HG03571 (cell line): Measurements from ENCODE around the gene NAGLU.
"Not testable (repeated sequence)": the region's sequence is repeated elsewhere in the genome, so short reads cannot be mapped to it uniquely, and the experiment has no call there.

Experiments
- ATAC-seq: cut with Tn5 transposase; IDR thresholded peaks from one replicate; pipeline ENCODE4 v1.9.1; 2021; ENCODE audit not compliant: unreplicated experiment

Gene NAGLU

DNA sequence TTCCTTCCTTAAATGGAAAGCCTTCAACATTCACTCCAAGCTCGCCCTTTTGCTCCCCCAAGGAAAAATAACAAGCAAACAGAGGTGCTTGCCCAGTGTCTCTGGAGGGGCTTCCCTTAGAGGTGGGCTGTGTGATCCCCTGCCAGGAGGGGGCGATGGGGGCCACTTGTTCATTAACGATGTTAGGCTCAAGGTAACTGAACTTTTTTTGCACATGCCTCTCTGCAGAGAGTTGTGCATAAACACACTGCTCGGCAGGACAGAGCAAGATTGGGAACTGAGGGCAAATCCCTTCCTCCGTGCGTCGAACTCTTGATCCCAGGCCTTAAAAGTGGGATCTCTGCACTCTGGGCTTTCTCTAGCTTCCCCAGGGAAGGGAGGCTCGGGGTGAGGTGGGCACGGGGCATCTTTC lies 15.5 kb upstream of the NAGLU start:
- ATAC-seq, result no peak

DNA sequence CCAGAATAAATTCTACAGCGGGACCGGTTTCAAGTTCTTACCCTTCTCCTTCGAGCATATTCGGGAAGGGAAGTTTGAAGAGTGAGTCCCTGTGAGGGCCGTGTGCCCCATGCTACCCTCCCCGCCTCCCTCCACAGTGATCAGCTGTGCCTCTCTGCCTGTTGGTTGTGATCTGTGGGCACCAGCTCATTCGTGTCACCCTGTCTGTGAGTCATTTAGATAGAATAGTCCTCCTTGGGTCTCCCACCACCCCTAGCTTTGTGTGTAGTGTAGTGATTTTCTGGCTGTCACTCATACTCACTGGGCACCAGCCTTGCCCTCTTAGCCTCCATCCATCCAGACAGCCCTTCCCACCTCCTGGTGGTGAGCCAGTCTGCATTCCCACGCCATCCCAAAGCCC lies 15.0 kb upstream of the NAGLU start:
- ATAC-seq, result no peak

DNA sequence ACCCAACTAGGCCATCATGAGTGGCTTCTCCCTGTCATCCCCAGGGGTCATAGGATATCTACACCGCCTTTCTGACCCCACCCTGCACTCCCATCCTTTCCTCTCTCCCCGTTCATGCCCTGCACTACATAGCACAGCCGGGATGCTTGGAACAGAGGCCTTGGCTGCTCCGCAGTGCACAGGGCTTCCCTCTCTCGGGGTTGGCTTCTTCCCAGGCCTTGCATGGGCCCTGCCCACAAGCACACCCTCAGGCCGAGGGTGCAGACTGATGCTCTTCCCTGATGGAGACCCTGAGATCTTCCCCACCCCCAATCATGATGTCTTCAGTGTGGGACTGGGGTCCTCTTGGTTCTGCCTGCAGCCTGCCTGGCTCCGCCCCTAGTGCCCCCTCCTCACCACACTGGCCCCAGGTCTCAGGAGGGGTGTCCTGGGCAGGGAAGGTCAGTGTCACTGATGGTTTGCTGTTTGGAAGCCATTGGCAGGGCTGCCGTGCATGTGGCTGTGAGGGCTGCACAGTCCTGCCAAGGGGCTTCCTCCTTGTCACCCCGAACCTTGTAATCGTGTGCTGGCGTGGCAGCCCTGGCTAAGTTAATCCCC lies 14.3 kb upstream of the NAGLU start:
- no peak for ATAC-seq

DNA sequence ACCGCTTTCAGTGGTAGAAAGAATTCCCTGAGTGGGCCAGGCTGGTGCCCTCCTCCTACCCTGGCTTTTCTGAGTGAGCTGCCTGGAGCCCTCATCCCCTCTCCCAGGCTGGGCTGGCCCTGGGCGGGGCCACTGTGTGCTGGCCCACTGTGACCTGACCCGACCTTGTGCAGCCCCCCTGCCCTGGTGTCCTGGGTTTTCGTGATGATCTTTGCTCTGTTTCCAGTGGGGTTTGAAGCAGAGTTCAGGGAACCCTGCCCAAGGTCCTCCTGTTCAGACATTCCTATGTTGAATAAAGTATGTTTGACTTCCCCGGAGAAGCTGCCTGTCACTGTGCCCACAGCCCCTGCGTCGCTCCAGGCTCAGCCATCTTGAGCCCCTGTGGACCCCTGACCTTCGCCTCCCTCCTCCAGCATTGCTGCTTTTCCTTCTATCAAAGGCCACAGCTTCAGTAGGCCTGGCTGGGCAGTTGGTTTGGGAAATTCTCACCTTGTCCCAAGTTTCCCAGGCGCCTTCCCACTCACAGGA lies 13.7 kb upstream of the NAGLU start:
- ATAC-seq, result no peak

DNA sequence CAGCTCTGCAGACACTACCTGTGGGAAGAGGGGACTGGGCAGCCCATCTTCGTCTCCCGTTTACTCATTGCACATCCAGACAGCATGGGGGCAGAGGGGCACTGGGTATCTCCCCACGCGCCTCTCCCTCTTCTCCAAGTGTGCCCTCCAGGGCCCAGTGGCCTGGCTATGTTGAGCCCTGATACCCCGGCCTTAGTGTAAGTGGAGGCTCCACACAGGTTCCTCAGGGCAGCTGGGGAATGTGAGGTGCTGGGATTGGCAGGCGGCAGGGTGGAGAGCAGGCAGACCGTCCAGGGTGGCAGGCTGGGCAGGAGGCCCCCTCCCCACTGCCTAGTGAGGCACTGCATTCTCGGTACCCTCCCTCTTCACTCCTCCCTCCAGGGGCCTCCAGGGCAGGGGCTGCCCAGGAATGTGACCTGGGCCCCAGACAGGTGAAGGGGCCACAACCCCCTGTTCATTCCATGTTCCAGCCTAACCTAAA lies 13.2 kb upstream of the NAGLU start:
- ATAC-seq, result no peak

DNA sequence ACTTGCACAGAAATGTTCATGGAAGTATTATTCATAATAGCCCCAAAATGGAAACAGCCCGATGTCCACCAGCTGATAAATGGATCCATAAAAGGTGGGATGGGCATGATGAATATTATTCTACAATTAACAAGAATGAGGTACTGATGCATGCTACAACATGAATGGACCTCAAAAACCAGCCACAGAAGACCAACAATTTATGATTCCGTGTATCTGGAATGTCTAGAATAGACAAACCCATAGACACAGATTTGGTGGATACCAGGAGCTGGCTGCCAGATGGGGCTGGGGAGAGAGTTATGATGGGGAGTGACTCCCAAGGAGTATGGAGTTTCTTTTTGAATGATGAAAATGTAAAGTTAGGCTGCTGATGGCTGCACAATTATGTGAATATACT lies 10.8 kb upstream of the NAGLU start:
- no peak for ATAC-seq

DNA sequence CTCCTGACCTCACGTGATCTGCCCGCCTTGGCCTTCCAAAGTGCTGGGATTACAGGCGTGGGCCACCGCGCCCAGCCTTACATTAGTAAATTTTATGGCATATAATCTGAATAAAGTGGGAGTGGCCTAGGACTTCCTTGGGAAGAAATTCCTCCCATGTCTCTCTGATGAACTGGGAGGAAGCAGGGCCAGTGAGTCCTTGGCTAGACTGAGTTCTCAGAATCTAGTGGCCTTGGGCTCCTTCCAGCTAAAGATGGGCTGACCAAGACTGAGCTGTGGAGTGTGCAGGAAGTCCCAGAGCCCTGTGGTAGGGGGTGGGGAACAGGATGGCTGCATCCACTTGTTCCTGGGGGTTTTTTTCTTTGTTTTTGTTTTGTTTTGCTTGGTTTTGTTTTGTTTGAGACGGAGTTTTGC lies 10.0 kb upstream of the NAGLU start:
- ATAC-seq, result no peak

DNA sequence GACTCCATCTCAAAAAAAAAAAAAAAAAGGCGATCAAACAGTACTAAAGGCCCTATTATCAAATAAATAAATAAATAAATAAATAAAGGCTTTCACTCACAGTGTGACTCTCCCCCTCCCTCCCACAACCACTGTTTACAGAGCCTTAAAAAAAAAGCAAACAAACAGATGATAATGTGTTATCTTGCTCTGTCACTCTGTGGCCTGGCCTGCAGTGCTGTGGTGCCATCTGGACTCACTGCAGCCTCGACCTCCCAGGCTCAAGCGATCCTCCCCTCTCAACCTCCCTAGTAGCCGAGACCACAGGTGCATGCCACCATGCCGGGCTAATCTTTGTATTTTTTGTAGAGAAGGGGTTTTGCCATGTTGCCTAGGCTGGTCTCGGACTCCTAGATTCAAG lies 8.1 kb upstream of the NAGLU start:
- no peak for ATAC-seq

DNA sequence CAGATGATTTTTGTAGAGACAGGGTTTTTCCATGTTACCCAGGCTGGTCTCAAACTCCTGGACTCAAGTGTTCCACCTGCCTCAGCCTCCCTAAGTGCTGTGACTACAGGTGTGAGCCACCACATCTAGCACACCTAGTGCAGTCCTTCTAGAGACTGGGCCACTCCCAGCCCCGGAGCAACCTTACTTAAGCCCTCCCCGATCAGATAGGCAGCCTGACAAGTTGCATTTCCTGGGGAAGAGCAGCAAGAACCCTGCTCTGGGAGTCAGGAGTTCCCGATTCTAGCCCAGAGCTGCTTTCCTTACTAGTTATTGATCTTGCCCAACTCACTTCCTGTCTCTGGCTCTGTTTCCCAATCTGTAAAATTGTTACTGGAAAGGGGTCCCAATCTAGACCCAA lies 7.0 kb upstream of the NAGLU start:
- ATAC-seq, result no peak

DNA sequence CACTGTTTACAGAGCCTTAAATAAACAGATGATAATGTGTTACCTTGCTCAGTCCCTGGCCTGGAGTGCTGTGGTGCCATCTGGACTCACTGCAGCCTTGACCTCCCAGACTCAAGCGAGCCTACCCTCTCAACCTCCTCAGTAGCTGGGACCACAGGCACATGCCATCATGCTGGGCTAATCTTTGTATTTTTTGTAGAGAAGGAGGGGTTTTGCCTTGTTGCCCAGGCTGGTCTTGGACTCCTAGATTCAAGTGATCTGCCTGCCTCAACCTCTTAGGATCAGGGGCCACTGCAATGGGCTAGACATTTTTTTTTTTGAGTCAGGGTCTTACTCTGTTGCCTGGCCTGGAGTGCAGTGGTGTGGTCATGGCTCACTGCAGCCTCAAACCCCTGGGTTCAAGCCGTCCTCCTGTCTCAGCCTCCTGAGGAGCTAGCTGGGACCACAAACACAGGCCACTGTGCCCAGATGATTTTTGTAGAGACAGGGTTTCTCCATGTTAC lies 5.0 kb upstream of the NAGLU start:
- ATAC-seq, result no peak

DNA sequence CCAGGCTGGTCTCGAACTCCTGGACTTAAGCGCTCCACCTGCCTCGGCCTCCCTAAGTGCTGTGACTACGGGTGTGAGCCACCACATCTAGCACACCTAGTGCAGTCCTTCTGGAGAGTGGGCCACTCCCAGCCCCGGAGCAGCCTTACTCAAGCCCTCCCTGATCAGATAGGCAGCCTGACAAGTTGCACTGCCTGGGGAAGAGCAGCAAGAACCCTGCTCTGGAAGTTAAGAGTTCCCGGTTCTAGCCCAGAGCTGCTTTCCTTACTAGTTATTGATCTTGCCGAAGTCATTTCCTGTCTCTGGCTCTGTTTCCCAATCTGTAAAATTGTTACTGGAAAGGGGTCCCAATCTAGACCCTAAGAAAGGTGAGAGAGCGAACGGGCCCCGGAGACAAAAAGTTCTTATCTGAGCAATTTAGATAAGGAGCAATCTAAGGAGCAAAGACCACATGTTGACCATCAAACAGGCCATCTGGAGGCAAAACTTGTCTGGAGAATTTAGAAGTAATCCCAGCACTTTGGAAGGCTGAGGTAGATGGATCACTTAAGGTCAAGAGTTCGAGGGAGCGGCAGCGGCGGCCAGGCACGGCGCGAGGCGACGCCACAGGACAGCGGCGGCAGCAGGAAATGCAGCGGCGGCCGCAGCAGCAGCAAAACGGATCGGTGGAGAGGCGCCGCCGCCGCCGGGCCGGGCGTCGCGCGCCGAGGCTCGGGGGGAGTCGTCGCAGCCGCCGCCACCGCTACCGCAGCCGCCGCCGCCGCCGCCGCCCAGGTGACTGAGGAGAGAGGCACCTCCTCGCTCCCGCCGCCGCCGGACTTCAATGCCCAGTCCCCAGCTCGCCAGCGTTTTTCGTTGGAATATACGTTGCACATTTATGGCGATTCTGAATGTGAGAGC lies 4.3 kb upstream of the NAGLU start:
- no peak for ATAC-seq

DNA sequence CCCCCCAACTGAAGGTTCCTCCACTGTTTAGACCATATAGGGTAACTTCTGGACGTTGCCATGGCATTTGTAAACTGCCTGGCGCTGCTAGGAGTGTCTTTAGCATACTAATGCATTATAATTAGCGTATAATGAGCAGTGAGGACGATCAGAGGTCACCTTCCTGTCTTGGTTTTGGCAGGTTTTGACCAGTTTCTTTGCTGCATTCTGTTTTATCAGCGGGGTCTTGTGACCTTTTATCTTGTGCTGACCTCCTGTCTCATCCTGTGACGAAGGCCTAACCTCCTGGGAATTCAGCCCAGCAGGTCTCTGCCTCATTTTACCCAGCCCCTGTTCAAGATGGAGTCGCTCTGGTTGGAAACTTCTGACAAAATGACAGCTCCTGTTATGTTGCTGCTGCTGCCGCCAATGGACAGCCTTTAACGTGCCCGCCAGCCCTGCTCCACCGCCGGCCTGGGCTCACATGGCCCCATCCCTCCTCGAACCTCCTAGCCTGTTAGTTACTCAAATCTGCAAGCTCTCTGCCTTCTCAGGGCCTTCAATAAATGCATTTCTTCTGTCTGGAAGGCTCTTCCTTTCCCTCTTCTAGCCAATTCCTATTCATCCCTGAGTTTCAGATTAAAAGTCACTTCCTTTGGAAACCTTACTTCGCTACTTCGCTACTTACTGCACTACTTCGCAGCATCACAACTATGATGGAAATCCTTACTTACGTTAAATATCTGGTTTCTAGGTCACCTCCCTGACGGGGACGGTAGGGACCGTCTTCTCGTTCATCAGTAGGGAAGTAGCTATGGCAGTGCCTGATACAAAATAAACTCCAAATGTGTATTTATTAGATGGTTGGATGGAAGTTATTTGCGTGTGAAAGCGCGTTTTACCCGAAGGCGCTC lies 640 bp upstream of the NAGLU start:
- ATAC-seq, result no peak

DNA sequence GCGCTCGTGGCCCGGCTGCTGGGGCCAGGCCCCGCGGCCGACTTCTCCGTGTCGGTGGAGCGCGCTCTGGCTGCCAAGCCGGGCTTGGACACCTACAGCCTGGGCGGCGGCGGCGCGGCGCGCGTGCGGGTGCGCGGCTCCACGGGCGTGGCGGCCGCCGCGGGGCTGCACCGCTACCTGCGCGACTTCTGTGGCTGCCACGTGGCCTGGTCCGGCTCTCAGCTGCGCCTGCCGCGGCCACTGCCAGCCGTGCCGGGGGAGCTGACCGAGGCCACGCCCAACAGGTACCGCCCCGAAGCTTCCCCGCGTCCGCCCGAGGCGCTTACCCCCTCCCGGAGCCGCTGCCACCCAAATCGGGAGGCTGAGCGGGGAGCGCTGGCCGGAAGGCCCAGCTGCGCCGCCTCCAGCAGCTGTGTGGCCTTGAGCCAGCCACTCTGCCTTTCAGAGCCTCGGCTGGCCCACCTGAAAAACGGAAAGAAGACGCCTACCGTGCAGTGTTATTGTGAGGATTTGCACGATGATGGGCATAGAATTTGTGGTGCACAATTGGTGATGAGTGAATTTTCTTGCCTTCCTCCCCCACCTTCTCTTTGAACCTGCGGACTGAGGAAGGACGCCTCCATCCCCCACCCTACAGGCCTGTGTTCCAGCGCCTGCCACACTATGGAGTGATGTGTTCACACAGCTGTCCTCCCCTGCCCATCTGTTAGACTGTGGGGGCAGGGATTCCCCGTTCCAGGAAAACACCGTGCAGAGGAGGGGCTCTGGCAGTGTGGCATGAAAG lies 523 bp downstream of the NAGLU start:
- ATAC-seq, result peak; percentile 59

DNA sequence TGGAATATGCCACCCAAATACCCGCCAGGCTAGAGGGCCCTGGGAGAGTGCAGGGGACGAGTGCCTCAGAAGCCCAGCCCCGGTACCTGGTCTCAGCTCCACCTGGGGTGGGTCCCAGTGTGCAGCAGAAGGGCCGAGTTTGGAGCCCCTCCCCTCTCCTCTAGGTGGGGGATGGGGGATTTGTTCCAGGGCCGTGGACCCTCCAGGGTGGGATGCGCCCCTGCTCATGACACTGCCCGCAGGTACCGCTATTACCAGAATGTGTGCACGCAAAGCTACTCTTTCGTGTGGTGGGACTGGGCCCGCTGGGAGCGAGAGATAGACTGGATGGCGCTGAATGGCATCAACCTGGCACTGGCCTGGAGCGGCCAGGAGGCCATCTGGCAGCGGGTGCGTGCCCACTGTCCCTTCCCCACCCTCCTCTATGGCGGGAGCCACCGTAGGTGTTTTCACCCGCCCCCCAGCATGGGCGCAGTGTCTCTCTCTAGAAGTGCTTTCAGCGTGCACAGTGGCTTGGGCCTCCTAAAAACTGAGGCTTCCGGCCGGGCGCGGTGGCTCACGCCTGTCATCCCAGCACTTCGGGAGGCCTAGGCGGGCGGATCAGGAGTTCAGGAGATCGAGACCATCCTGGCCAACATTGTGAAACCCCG lies 1.2 kb downstream of the NAGLU start:
- ATAC-seq, result no peak

DNA sequence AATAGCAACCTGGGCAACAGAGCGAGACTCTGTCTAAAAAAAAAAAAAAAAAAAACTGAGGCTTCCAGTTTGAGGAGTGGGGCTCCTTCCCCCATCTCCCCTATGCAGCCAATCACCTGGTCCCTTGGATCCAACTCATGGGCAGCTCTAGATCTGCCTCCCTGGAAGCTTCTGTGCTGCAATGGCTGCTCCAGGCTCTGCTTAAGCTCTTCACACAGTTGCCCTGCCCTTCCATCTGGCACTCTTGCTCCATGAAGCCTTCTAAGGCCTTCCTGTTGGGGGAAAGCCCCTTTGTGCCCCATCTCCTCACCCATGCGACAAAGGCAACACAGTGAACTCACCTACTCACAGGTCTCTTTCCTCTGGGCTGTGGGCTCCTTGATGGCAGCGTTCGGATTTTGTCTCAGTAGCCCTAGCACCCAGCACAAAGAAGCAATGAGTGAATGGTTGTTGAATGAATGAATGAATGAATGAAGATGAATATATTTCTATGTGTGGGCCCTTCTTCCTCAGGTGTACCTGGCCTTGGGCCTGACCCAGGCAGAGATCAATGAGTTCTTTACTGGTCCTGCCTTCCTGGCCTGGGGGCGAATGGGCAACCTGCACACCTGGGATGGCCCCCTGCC lies 1.9 kb downstream of the NAGLU start:
- no peak for ATAC-seq

DNA sequence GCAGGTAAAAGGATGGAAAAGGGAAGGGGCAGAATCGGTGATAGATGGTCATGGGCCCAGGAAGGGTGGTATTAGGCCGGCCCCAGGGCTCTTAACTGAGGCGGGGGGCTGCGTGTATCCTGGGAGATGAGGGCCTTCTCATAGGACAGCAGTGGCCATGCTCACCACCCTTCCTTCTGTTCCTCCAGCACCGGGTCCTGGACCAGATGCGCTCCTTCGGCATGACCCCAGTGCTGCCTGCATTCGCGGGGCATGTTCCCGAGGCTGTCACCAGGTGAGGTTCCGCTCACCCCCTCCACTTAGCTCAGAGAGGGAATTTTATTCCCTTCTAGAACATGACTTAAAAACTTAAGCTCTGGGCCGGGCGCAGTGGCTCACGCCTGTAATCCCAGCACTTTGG lies 2.4 kb downstream of the NAGLU start:
- no peak for ATAC-seq

DNA sequence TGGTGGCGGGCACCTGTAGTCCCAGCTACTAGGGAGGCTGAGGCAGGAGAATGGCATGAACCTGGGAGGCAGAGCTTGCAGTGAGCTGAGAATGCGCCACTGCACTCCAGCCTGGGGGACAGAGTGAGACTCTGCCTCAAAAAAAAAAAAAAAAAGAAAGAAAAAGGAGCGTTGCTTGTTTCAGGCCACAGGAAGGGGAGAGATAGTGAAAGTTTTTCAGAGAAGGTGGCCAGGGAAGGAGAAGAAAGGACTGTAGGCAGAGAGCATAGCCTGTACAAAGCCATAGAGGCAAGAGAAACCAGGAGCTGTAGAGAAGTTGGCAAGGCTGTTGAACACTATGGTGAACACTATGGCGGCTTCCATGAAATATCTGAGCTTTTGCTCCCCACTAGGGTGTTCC lies 4.5 kb downstream of the NAGLU start:
- not testable (repeated sequence) for ATAC-seq

DNA sequence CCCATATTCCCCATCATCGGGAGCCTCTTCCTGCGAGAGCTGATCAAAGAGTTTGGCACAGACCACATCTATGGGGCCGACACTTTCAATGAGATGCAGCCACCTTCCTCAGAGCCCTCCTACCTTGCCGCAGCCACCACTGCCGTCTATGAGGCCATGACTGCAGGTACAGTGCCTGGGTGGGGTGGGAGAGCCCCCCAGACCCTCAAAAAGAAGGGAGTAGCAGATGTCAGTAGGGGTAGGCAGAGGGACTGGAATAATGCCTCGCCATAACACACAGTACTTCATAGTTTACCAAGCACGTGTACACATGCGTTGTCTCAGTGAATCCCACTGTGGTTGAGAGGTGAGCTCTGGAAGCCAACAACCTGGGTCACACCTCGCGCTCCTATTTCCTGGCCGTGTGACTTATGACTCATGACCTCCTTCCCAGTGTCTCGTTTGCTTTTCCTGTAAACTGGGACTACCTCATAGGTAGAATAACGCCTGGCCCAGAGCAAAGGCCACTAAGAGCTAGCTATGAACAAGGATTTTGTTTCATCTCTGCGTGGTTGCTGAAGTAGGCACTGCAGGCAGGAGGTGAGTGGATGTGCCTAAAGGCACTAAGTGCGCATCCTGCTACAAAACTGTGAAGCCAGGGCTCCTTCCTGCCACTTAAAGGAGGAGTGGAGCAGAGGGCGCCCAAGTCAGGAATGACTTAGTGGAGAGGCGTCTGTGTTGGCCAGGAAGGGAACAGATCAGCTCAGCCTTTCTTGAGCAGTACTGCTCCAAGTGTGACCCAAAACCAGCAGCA lies 5.2 kb downstream of the NAGLU start:
- ATAC-seq, result no peak
